DMS79 treated with DMSO at 0.1 percent for 48 hours (cell line): Measurements from ENCODE around the gene ELN.

Source experiments
- DNase-seq: peaks from one replicate; lab custom pipeline; 2025; lab: John Stamatoyannopoulos, UW

The ELN gene

DNA sequence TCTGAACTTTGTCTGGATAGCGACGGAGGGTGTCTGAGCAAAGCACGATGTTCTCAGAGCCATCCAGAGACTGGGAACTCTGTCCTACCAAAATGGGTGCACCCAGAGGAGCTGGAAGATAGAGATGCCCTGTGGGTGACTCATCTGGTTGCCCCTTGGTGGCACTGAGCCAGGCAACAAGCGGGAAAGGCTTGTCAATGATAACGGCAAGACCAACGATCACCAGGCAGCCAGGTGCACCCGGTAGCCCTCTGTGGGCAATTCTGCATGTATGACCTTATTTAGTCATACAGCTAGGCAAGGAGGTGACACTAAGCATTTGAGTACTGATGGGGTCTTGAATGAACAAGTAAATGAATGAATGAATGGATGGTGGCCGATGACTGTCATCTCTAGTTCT, 2.8 kb upstream of the ELN start:
- no peak for DNase-seq

DNA sequence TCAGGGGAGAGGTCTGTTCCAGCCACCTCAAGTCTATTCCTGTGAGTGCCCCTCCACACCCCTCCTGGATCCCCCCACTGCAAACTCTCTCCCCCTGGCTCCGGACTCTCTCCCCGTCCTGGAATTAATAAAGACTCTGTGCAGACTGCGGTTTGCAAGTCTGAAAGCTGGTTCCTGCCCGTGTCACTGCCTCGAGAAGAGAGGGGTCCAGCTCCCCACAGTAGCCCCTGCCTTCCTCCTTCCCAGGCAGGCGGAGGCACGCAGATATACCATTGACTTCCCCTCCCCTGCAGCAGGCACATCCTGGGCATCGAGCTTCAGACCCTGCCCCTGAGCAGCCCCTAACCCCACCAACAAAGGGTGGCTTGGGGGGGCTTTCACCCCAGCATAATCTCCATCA, 2.2 kb upstream of the ELN start:
- no peak for DNase-seq

DNA sequence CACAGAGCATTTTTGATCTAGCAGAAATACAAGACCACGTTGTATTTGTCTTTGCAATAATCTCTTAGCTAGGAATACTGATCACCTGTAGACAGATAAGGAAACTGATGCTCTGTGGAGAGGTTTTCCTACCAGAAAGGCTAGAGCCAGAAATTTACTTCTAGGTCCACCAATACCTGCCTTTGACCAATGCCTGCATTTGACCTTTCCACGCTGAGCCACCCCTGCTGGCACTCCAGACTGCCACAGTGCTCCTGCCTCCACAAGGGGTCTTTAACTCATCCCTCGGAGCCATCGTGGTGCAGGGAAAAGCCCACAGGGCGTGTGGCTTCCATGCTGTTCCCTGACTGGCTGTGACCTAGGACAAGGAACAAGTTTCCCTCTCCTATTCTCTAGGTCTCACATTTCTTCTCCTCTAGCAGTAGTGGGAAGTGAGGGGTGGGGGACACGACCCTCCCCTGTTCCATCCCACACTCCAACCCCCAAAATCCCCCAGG, 1.5 kb upstream of the ELN start:
- DNase-seq: no peak

- DNase-seq: no peak
Observed at GRCh38 chr7:74026903-74027682, 880 bp upstream of the ELN start.

DNA sequence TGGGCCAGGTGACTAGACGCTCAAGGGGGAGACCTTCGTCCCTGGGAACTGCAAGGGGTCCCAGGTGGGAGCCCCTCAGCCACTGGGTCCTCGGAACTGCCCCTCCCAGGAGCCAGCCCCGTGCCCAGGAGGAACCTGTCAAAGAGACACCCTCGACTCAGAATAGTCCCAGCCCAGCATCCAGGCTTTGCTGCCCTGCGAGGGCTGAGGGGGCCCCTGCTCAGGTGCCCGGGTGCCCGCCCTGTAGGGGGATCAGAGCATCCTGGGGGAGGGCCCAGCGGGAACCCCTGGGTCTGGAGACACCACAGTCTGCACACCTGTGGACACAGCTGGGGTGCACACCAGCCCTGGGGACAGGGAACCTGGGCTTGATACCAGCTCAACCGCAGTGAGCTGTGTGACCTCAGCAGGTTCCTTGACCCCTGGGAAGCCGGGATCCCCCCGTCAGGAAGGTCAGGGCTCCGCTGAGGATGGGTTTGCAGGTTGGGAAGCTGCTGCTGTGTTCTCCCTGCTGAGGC, 407 bp downstream of the ELN start:
- DNase-seq: no peak

DNA sequence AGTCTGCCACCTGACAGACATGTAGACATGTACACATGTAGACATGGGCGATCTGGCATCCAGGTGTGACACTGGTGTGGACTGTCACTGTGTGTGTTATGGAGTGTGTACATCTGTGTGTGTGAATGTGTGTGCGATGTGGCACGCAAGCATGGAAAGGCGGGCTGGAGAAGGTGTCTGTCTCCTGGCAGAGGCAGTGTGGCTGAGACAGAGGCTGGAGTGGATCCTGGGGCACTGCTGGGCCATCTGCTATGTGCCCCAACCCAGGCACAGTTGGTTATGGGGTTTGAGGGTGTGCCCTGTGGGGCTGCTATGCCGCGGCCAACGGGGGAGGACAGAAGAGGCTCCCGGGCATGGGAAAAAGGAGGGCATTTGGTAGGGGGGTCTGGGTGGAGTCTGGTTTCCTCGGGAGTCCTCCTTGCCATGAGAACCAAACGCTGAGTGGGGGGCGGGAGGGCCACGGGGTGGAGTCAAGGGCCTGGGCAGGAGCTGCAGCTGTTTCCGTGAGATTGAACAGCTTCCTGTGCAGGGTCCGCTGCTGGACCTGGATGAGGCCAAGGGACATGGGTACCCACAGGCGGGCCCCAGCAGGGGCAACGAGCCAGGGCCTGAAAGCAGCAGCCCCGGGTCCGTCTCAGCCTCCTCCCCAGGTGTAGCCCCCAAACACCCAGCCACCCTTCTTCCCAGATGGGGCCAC, 1.3 kb downstream of the ELN start:
- no peak for DNase-seq

DNA sequence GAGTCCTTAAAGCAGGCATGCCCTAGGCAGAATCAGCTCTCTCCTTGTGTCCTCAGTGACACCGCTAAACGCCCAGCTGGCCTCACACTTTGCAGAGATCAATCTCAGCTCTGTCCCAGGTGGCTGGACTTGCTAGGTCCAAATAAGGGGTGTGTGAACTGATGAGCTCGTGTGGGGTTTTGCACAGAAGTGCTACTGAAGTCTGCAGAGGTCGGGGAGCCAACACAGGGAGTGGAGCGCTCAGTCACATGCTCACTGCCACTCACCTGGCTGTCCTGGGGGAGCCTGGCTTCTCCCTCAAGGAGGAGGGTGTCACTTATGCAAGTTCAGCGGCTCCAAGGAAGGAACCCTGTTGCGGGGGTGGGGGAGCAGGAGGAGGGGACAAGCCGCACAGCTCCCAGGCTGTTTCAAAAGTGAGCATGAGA, 2.0 kb downstream of the ELN start:
- no peak for DNase-seq

GRCh38 chr7:74030861-74031260, 2.9 kb downstream of the ELN start:
- no peak for DNase-seq

DNA sequence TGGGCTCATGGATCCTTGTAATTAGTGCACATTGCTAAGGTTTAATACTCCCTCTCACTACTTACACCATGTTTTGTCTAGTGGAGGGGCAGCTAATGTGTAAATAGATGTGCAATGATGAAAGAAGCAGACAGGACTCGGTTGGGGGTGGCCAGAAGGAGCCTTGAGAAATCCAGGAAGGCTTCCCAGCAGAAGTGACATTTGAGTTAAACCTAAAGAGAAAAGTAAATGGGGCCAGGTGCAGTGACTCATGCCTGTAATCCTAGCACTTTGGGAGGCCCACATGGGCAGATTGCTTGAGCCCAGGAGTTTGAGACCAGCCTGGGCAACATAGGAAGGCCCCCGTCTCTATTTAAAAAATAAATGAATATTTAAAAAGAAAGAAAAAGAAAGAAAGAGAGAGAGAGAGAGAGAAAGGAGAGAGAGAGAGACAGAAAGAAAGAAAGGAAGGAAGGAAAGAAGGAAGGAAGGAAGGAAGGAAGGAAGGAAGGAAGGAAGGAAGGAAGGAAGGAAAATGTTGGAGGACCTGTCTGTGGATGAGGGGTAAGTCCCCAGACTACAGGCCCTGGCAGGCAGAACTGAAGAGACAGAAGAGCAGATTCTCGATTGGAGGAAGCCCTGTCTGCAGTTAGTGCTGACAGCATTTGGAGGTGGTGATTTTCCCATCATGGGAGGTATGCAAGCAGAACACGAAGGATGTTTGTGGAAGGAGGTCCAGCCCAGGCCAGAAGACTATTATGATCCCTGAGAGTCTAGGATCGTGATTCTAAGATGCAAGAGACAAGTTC, 3.6 kb downstream of the ELN start:
- no peak for DNase-seq

DNA sequence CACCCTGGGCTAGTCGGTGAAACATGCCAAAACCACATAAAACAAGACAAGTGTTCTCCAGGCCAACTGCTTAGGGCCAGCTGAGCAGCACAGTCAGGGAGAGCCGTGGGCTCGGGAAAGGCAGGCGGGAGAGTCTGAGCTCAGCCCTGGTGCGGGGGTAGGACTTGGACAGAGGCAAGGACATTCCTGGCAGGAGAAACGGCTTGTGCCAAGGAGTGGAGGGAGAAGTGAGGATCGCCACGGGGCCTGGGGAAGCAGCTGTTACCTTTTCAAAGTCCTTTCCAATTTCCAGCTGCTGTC, 4.2 kb downstream of the ELN start:
- peak; percentile 60 for DNase-seq

GRCh38 chr7:74032624-74033371, 4.8 kb downstream of the ELN start:
- no peak for DNase-seq

- peak; percentile 14 for DNase-seq
Observed at GRCh38 chr7:74033372-74034311, 5.7 kb downstream of the ELN start.

DNA sequence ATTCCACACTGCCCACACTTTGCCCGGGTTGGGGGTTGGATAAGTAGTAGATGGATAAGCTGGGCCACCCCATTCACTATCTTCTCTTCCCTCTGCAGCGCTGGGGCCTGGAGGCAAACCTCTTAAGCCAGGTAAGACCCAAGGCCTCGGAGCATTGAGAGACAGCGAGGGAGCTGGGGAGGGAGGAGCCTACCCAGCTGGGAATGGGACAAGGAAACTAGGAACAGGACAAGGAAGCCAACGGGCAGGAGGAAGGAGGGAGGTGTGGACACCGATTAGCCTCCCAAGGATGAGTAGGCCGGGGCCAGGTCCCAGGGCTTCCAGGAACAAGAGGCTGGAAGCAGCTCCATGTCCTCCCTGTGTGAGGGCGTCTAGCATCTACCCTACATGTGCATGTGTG, 9.6 kb downstream of the ELN start:
- no peak for DNase-seq

DNA sequence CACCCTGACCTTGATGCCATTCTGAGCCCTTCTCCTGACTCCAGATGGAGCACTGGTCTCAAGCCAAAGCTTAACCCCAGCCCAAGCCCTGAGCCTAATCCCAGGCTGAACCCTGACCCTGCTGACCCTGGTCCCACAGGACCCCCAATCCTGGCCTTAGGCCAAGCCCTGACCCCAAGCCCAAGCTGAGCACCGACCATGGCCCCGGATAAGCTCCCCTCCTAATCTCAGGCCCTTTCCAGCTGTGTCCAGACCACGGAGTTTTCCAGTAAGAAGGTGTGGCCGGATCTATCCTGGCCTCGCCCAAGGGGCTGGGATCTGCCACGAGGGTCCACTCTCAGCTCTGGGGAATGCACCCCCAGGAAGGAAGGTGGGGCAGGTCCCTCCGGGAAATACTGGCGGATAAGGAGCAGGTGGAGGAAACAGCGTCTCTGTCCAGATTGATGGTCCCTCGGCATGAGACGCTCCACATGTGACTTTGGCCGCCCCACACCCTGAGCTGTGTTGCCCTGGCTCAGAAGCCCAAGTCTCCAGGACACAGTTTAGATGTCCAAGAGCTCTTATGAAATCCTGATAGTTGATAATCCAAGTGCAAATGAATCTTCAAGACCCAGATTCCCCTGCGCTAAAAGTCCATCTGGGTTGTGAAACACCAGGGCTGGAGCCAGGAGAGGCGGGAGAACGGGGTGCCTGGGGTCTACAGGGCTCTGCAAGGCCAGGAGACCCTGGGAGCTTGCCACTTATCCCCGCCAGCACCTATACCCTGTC, 10.4 kb downstream of the ELN start:
- no peak for DNase-seq

GRCh38 chr7:74039337-74039736, 11.4 kb downstream of the ELN start:
- DNase-seq: no peak

DNA sequence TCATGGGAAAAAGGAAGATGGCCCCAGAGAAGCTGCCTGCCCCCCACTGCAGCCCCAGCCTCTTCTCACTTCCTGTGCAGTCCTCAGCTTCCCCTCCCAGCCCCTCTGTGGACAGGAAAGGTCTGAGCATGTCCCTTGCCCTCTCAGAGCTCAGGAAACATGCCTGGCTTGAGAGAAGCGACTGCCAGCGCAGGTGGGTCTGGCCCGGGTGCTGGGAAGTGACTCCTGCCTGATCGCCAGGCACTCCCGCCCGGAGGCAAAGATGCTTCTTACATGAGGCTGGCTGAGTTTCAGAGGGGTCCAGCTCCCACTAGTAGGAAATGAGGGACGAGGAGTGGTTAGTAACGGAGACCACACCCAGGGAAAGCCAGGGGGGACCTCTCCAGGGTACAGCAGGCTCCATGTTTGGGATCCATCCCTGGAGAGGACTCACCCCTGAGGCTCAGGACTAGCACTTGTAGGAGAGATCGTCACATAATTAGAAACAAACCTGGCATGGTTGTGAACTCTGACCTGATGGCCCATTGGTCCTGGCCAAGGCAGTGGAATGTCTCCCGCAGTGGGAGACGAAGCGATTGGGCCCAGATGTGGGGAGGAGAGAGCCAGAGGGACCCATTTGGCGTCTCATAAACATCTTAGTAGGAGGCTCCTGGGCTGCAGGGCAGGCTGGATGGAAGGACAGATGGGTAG, 12.3 kb downstream of the ELN start:
- no peak for DNase-seq

DNA sequence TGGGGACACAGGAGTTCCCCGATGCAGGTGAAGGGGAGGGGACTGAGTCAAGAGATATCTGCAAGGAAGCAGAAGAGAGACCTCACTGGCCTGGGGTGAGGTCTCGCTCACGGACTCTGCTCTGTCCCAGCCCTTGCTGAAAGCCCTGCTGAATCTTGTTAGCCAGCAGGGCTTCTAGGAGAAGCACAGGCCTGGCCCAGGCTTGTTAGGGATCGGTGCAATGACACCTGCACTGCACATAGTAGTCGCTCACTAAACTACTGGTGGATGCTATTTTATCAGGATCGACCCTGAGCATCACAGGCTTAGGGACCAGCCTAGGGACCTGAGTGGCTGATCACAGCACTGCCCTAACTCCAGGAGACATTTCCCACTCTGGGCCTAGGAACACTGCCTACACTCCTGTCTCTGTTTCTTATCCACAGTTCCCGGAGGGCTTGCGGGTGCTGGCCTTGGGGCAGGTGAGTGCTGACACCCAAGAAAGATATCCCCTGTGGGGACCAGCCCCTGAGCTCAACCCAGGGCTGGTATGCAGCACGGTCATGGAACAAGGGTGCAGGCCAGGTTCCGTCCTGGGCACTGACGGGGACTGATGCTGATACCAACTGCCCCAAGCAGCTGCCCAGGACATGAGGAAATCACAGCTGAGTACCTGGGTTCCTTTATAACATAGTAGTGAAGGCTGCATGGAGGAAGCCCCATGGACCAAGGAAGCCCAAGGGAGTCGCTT, 13.0 kb downstream of the ELN start:
- no peak for DNase-seq

DNA sequence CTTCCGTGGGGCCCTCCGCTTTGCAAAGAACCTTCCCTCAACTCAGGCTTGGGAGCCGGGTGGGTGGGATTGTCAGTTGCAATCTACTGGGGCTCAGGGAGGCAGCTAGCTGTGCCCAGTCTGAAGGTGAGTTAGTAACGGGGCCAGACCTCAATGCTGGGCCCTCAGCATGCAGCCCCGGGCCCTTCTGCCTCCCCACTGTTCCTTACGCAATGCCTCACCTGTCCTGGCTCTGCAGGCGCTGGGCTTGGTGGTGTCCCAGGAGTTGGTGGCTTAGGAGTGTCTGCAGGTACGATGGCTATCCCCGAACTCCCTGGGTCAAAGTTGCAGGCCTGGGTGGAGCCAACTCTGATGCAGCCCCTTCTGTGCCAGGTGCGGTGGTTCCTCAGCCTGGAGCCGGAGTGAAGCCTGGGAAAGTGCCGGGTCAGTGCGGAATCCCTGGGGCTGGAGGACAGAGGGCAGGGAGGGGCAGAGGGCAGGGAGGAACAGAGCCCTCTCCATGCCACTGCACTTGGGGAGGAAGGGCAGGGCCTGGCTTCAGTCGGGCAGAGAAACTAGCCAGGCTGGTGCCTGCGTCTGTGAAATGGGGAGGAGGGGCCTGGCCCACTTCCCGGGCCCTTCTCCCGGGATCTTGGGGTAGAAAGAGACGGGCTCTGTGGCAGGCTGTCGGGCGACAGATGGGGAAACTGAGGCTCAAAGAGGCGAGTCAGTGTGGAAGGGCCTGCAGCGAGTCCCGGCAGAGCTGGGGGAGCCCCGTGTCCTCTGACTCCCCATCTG, 15.0 kb downstream of the ELN start:
- no peak for DNase-seq
